Pancreas (tissue), 10 donors: ENCODE measurements around the gene CST9. TPM values are rescaled to one million over a fixed set of nuclear protein-coding genes. Genes with fewer than 3 reads are reported as not detected.

Experiments used
- ATAC-seq, 4 donors: fragments of 200-7000 bp; cut with Tn5 transposase; one replicate each; pipeline versions ENCODE4 v1.8.0 to v1.9.1; 2020; ENCODE audit warnings: mild to moderate bottlenecking in 4 of 4, moderate library complexity in 4 of 4
- DNase-seq, 6 donors: peaks; one replicate each; pipeline ENCODE4 v3.0.0-alpha.2; 2020
- FAIRE-seq: peaks from 2 replicates; lab custom pipeline; 2012; peaks lifted over from hg19 to GRCh38; lab: Jason Lieb, UNC
- H3K27ac ChIP-seq, 4 donors: fragments of 200-600 bp; sonication (generic); 1 replicate in 3 of 4; 2 replicates in 1 of 4; pipeline versions ENCODE4 v1.5.0 to v1.8.0; 2020
- H3K27me3 ChIP-seq, 4 donors: fragments of 200-600 bp; one replicate each; pipeline ENCODE4 v1.8.0; 2021
- H3K36me3 ChIP-seq, 3 donors: fragments of 200-600 bp; sonication (generic) in 1 of 3; one replicate each; pipeline versions ENCODE4 v1.5.0 to v1.8.0; 2020 to 2021
- H3K4me1 ChIP-seq, 3 donors: fragments of 200-600 bp; one replicate each; pipeline ENCODE4 v1.8.0; 2021
- H3K4me3 ChIP-seq, 4 donors: fragments of 200-600 bp; sonication (generic) in 2 of 4; one replicate each; pipeline versions ENCODE4 v1.5.0 to v1.8.0; 2020 to 2021
- H3K9me3 ChIP-seq, 4 donors: fragments of 200-600 bp; one replicate each; pipeline ENCODE4 v1.8.0; 2021
- CTCF ChIP-seq, 4 donors: fragments of 200-600 bp; sonication (generic) in 3 of 4; IDR thresholded peaks; one replicate each; pipeline versions ENCODE4 v1.5.0 to v1.8.0; 2021; ENCODE audit warnings: antibody characterized with exemption in 4 of 4
- WGBS, 2 donors: extraction: QIAGEN DNeasy Blood & Tissue Kit; methylation state at CpG; one replicate each; pipeline ENCODE4 v1.1.7; 2013; 5-methylcytosine and 5-hydroxymethylcytosine counted together
- intact Hi-C, 3 donors: fragments of 100-400 bp; cut with DNase I; formaldehyde crosslinking; loops; one replicate each; pipeline versions ENCODE4 v1.11.1 to v1.14.2; 2022
- polyA plus RNA-seq, 2 donors: library from polyadenylated mRNA; stranded (reverse); fragments of 200-250 nt; gene quantifications; one replicate each; pipeline ENCODE4 v1.2.3, GENCODE V29; 2013
- total RNA-seq, 6 donors: library from RNA; stranded (reverse); fragmentation: NEBNext Ultra II Directional in 4 of 6; extraction: Animal tissue kit (Norgen Biotek cat#: 25700) in 4 of 6; gene quantifications; one replicate each; pipeline versions ENCODE4 v1.2.1 to v1.2.4, GENCODE V29; 2021 to 2023
- donor health status: healthy with polysubstance abuse.
- donor health status: DM: no; HTN: no; CAD: no; lungs with moderate emphysema.
- donor health status: DM: no; HTN: no; CAD: no.
- donor health status: control.
- donor health status: control.
- donor health status: Bipolar disorder and iron deficiency.
- donor health status: DM: yes; HTN: yes; CAD: no.
- donor health status: DM: no; HTN: no; CAD: no.
- donor health status: DM: no; HTN: no; CAD: no.
- donor health status: DM: yes; HTN: yes; CAD: no.

Gene CST9
- total and polyA plus RNA-seq, 8 donors = not detected

GRCh38 chr20:23647346-23647745 is 41.6 kb upstream of the CST9 start:
- ATAC-seq (no peak), FAIRE-seq (no peak), DNase-seq (no peak)
- Histone ChIP-seq H3K4me1 (no peaks in the 10 kb centered on the region), H3K36me3 (no peaks in the 10 kb centered on the region), H3K27ac (no peak overlapping the region), H3K9me3 (no peaks in the 10 kb centered on the region), H3K4me3 (no peak overlapping the region), H3K27me3 (no peaks in the 10 kb centered on the region)
- WGBS, 2 donors = 89 to 96% methylated on average over 2 of the region's 2 CpGs
- intact Hi-C loops = no loop called here
- TF ChIP-seq CTCF (IDR thresholded peaks at IDR 0.05) = no peak

GRCh38 chr20:23646106-23646873 is 40.6 kb upstream of the CST9 start:
- intact Hi-C loops = no loop called here
- DNase-seq = no peak

DNA sequence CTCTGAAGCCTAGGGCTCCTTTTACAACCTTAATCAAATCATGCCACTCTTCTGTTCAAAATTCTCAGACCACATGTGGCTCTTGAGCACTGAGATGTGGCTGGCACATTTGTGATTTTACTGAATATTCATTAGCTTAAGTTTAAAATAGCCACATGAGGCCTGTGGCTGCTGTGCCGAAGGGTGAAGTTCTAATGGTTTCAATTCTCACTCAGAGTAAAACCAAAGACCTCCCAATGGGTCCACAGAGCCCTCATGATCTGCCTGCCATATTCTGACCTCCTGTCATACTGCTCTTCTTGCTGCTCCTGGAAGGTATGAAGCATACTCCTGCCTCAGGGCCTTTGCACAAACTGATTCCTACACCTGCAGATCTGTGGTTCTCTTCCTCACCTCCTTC is 39.9 kb upstream of the CST9 start:
- intact Hi-C loops = no loop called here
- no peaks in the 10 kb centered on the region for H3K27me3 ChIP-seq
- H3K4me3 ChIP-seq = no peak overlapping the region
- 64 to 72% methylated on average over 1 of the region's 1 CpG for WGBS, 2 donors
- H3K36me3 ChIP-seq = no peaks in the 10 kb centered on the region
- ATAC-seq (no peak), DNase-seq (no peak), FAIRE-seq (no peak)
- H3K4me1 ChIP-seq = no peaks in the 10 kb centered on the region
- no peak overlapping the region for H3K27ac ChIP-seq
- H3K9me3 ChIP-seq = no peaks in the 10 kb centered on the region
- TF ChIP-seq CTCF (IDR thresholded peaks at IDR 0.05) = no peak

More at GRCh38 chr20:23646106-23646873, 40.6 kb upstream of the CST9 start:
- no peak overlapping the region for H3K4me3 ChIP-seq
- no peaks in the 10 kb centered on the region for H3K27me3 ChIP-seq
- no peak for TF ChIP-seq CTCF (IDR thresholded peaks at IDR 0.05)
- 49 to 61% methylated on average over 4 of the region's 4 CpGs for WGBS, 2 donors
- no peaks in the 10 kb centered on the region for H3K36me3 ChIP-seq
- no peak overlapping the region for H3K27ac ChIP-seq
- FAIRE-seq (no peak), ATAC-seq (peak in 2 of 4 donors; percentile 26 to 35)
- H3K9me3 ChIP-seq = no peaks in the 10 kb centered on the region
- H3K4me1 ChIP-seq = no peaks in the 10 kb centered on the region

GRCh38 chr20:23644164-23644563 is 38.4 kb upstream of the CST9 start:
- WGBS, 2 donors = 90 to 92% methylated on average over 7 of the region's 7 CpGs
- Histone ChIP-seq H3K9me3 (no peaks in the 10 kb centered on the region), H3K4me3 (no peak overlapping the region), H3K4me1 (no peaks in the 10 kb centered on the region), H3K36me3 (no peaks in the 10 kb centered on the region), H3K27ac (no peak overlapping the region), H3K27me3 (no peaks in the 10 kb centered on the region)
- TF ChIP-seq CTCF (IDR thresholded peaks at IDR 0.05) = no peak
- ATAC-seq = no peak
- no peak for FAIRE-seq
- DNase-seq = no peak
- intact Hi-C loops = no loop called here

DNA sequence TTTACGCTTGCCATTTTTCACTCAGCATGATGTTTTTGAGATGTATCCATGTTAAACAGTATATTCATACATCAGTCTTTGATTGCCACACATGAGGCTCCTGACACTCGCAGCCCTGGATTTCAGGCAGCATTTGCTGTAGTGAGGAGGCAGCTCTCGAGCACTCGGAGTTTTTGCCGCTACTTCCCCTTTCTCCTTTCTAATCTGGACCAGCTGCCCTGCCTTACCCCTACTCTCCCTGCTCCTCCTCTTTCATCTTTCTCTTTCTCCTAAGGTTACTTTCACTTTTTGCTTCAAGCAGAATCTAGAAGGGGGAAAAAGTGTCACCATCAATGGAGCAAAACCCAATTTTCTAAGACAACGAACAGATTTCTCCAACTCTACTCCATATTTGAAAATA is 37.9 kb upstream of the CST9 start:
- WGBS, 2 donors = 82 to 84% methylated on average over 6 of the region's 6 CpGs
- Histone ChIP-seq H3K27ac (no peak overlapping the region), H3K4me3 (no peak overlapping the region), H3K9me3 (no peaks in the 10 kb centered on the region), H3K4me1 (no peaks in the 10 kb centered on the region), H3K36me3 (no peaks in the 10 kb centered on the region), H3K27me3 (no peaks in the 10 kb centered on the region)
- intact Hi-C loops = no loop called here
- no peak for ATAC-seq
- TF ChIP-seq CTCF (IDR thresholded peaks at IDR 0.05) = no peak
- no peak for DNase-seq
- no peak for FAIRE-seq
